ENCODE data around the gene PATE1. TPM values are rescaled to one million over a fixed set of nuclear protein-coding genes. Genes with fewer than 3 reads are reported as not detected.

Gene PATE1
- total RNA-seq (not detected in 2 replicates), polyA plus RNA-seq (not detected in 2 replicates), polyA minus RNA-seq (not detected in 2 replicates), Bru-seq, nascent RNA (not detected), BruChase-seq, experiment 1, labeled RNA remaining after a 6-hour chase (not detected), BruChase-seq, experiment 2, labeled RNA remaining after a 2-hour chase (not detected)
- polyA plus RNA-seq (2011; cell fraction: cytosol; rRNA removed): not detected in 2 replicates
- not detected in 2 replicates for polyA plus RNA-seq (2011; cell fraction: nucleus; rRNA removed)
- not detected in 2 replicates for polyA plus RNA-seq (2012)
- not detected for polyA minus RNA-seq (2011; cell fraction: cytosol; rRNA and poly(A)+ RNA removed)
- polyA minus RNA-seq (2011; cell fraction: nucleus; rRNA and poly(A)+ RNA removed): not detected in 2 replicates
- long read RNA-seq: 0 reads

- intact Hi-C loops (cut with micrococcal nuclease): no loop called here
- no peak within 1 kb of the TSS for H3K27ac ChIP-seq (ENCODE audit: insufficient read depth, low read depth, low read length)
- H3K9me3 ChIP-seq (replicated peaks; ENCODE audit: control insufficient read depth, insufficient read depth, low read length): no peaks in the 10 kb centered on the region
- H3K9me1 ChIP-seq (replicated peaks; ENCODE audit: control insufficient read depth, extremely low read depth, insufficient read depth, low read length): no peaks in the 10 kb centered on the region
- H2AFZ ChIP-seq (ENCODE audit: low read depth, low read length): no peak within 1 kb of the TSS
- no peak within 1 kb of the TSS for H3K9ac ChIP-seq (replicated peaks; ENCODE audit: extremely low read depth, insufficient read depth, low read length)
- peaks cover 4 to 5% of the 10 kb centered on the region in 2 experiments for H3K27me3 ChIP-seq (ENCODE audit: control insufficient read depth in 2 of 2, insufficient read depth in 2 of 2, low read length in 2 of 2)
- no peak within 1 kb of the TSS for H3K4me3 ChIP-seq (replicated peaks in 1 of 3; ENCODE audit: insufficient read depth in 1 of 3, low read depth in 1 of 3, low read length in 3 of 3)
- dilution Hi-C loops (cut with MboI; ENCODE audit: extremely low pct_ligation_motif_present, low sequenced_read_pairs): no loop called here
- no peak for DNase-seq (ENCODE audit: low read depth, low spot score)
- TF ChIP-seq CTCF (IDR thresholded peaks at IDR 0.05; ENCODE audit: extremely low read depth in 1 of 2, insufficient read depth in 1 of 2, low read depth in 1 of 2, low read length in 2 of 2) (no peak), EZH2 (IDR thresholded peaks at IDR 0.05; ENCODE audit: borderline replicate concordance, low read depth, low read length, severe bottlenecking) (no peak), GATA2 (IDR thresholded peaks at IDR 0.05; ENCODE audit: insufficient read depth, insufficient read length, low read depth, low read length) (no peak), POLR2A (IDR thresholded peaks at IDR 0.05; ENCODE audit: low read depth, low read length) (no peak), POLR2AphosphoS5 (IDR thresholded peaks at IDR 0.05; ENCODE audit: insufficient read depth, low read depth, low read length) (no peak), MYC (IDR thresholded peaks at IDR 0.05; ENCODE audit: low read depth, low read length) (no peak), JUN (IDR thresholded peaks at IDR 0.05; ENCODE audit: borderline replicate concordance, insufficient read depth, insufficient read length, low read depth) (no peak), FOS (IDR thresholded peaks at IDR 0.05; ENCODE audit: borderline replicate concordance, insufficient read depth, low read length) (no peak)
- TF ChIP-seq, protein P1, sequence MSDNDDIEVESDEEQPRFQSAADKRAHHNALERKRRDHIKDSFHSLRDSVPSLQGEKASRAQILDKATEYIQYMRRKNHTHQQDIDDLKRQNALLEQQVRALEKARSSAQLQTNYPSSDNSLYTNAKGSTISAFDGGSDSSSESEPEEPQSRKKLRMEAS (IDR thresholded peaks at IDR 0.05; ENCODE audit: insufficient read depth, insufficient read length): no peak
- ChIA-PET CTCF (interaction anchor here (0.7 kb wide), 1 partner anchor 22 kb away, joined by 3 read pairs; no protein-coding TSS in a partner anchor), POLR2A (no interaction called here)
- H4K20me1 ChIP-seq (replicated peaks; ENCODE audit: control insufficient read depth, extremely low read depth, insufficient read depth, low read length): no peaks in the 10 kb centered on the region
- no peak within 1 kb of the TSS for H3K4me2 ChIP-seq (ENCODE audit: insufficient read depth, low read length)
- no TSS peak for BruUV-seq (replicated peaks)
- H3K4me1 ChIP-seq (ENCODE audit: control insufficient read depth, extremely low read depth, insufficient read depth, low read length): no peaks in the 10 kb centered on the region
- H3K79me2 ChIP-seq (ENCODE audit: control insufficient read depth, insufficient read depth, low read length): no peaks in the 10 kb centered on the region
- no peaks in the 10 kb centered on the region for H3K36me3 ChIP-seq (ENCODE audit: control insufficient read depth in 2 of 2, extremely low read depth in 1 of 2, insufficient read depth in 2 of 2, low read length in 2 of 2)
- FAIRE-seq: no peak
These were observed at the start of gene PATE1 for GRCh38 chr11:125745979-125746378. PATE1 (plus strand) TSS chr11:125746279; CDS start chr11:125746305, 26 bp downstream.
